Esophagus muscularis mucosa (tissue), 4 donors: ENCODE measurements around the gene A3GALT2.

Experiments
- CTCF ChIP-seq, 3 experiments: fragments of 200-600 bp in 2 of 3; fragments of 450-650 bp in 1 of 3; sonication (generic) in 2 of 3; IDR thresholded peaks; one replicate each; pipeline ENCODE4 v1.5.1; 2017 to 2019; ENCODE audit warnings: antibody characterized with exemption in 3 of 3, mild to moderate bottlenecking in 2 of 3, moderate library complexity in 1 of 3
- EP300 ChIP-seq: sonication (generic); formaldehyde crosslinking; IDR thresholded peaks from one replicate; pipeline ENCODE4 v1.6.1; 2017; ENCODE audit warnings: antibody characterized with exemption
- POLR2A ChIP-seq: fragments of 450-650 bp; IDR thresholded peaks from one replicate; pipeline ENCODE4 v1.6.1; 2017; ENCODE audit warnings: antibody characterized with exemption, moderate library complexity, mild to moderate bottlenecking, low read depth
- POLR2AphosphoS5 ChIP-seq, 2 donors: sonication (generic); formaldehyde crosslinking; IDR thresholded peaks; one replicate each; pipeline ENCODE4 v1.6.1; 2017; ENCODE audit warnings: antibody characterized with exemption in 2 of 2

GRCh38 chr1:33323663-33324477, 3.0 kb upstream of the A3GALT2 start:
- no peak for TF ChIP-seq POLR2A
- TF ChIP-seq CTCF (IDR thresholded peaks at IDR 0.05), result no peak
- TF ChIP-seq EP300, result no peak
- no peak for TF ChIP-seq POLR2AphosphoS5 (IDR thresholded peaks at IDR 0.05)
